ENCODE results near the gene MBNL2. TPM values are rescaled to one million over a fixed set of nuclear protein-coding genes. Genes with fewer than 3 reads are reported as not detected.

The MBNL2 gene
- total RNA-seq, 1 experiment from 2014 or later, result 32.9 TPM

- peaks cover 7% of the 10 kb centered on the region; the same call in 1 of the 2 replicates for H3K4me1 ChIP-seq
- peak within 1 kb of the TSS; percentile 94 for H3K4me3 ChIP-seq
- H3K36me3 ChIP-seq, result 0 out of 2 replicates have a peak, but pooled peaks cover 4% of the 10 kb centered on the region
- H3K27me3 ChIP-seq, result no peaks in the 10 kb centered on the region
- H3K9me3 ChIP-seq (replicated peaks), result no peaks in the 10 kb centered on the region
- H3K27ac ChIP-seq, result peak within 1 kb of the TSS; percentile 91
- peak; percentile 90 to 93 for DNase-seq
Observed at GRCh38 chr13:97433727-97434396, 211.7 kb downstream of the MBNL2 start, which contains the start of gene RAP2A. TSS of gene RAP2A (plus strand) at chr13:97434169. CDS start at chr13:97434471, 302 bp downstream.

GRCh38 chr13:97434397-97435201, 212.5 kb downstream of the MBNL2 start:
- Histone ChIP-seq H3K27ac (peak overlapping the region; percentile 31; the same call in 1 of the 2 replicates), H3K27me3 (no peaks in the 10 kb centered on the region), H3K9me3 (replicated peaks) (no peaks in the 10 kb centered on the region), H3K4me1 (peaks cover 6% of the 10 kb centered on the region; the same call in 1 of the 2 replicates), H3K36me3 (0 out of 2 replicates have a peak, but pooled peaks cover 4% of the 10 kb centered on the region), H3K4me3 (peak overlapping the region; percentile 94)
- peak; percentile 47 to 52 for DNase-seq

GRCh38 chr13:97435323-97435722, 213.2 kb downstream of the MBNL2 start:
- H3K27ac ChIP-seq, result no peak overlapping the region; the same call in 1 of the 2 replicates

GRCh38 chr13:97435794-97436193, 213.7 kb downstream of the MBNL2 start:
- no peaks in the 10 kb centered on the region for H3K9me3 ChIP-seq (replicated peaks)
- DNase-seq, result no peak
- 0 out of 2 replicates have a peak, but pooled peaks cover 4% of the 10 kb centered on the region for H3K36me3 ChIP-seq
- H3K27ac ChIP-seq, result no peak overlapping the region
- peak overlapping the region; percentile 94 for H3K4me3 ChIP-seq
- H3K27me3 ChIP-seq, result no peaks in the 10 kb centered on the region
- peaks cover 4% of the 10 kb centered on the region; the same call in 1 of the 2 replicates for H3K4me1 ChIP-seq

More at GRCh38 chr13:97435323-97435722, 213.2 kb downstream of the MBNL2 start:
- Histone ChIP-seq H3K9me3 (replicated peaks) (no peaks in the 10 kb centered on the region), H3K4me3 (peak overlapping the region; percentile 94), H3K4me1 (peaks cover 4% of the 10 kb centered on the region; the same call in 1 of the 2 replicates), H3K27me3 (no peaks in the 10 kb centered on the region), H3K36me3 (0 out of 2 replicates have a peak, but pooled peaks cover 4% of the 10 kb centered on the region)
- no peak for DNase-seq

GRCh38 chr13:97436845-97437244, 214.7 kb downstream of the MBNL2 start:
- no peak for DNase-seq
- Histone ChIP-seq H3K27me3 (no peaks in the 10 kb centered on the region), H3K36me3 (0 out of 2 replicates have a peak, but pooled peaks cover 4% of the 10 kb centered on the region), H3K4me1 (peaks cover 1% of the 10 kb centered on the region; the same call in 1 of the 2 replicates), H3K4me3 (no peak overlapping the region), H3K27ac (no peak overlapping the region), H3K9me3 (replicated peaks) (no peaks in the 10 kb centered on the region)

GRCh38 chr13:97437729-97438128, 215.6 kb downstream of the MBNL2 start:
- no peaks in the 10 kb centered on the region for H3K9me3 ChIP-seq (replicated peaks)
- 0 out of 2 replicates have a peak, but pooled peaks cover 4% of the 10 kb centered on the region for H3K36me3 ChIP-seq
- no peak overlapping the region for H3K27ac ChIP-seq
- DNase-seq, result no peak
- no peaks in the 10 kb centered on the region for H3K27me3 ChIP-seq
- H3K4me3 ChIP-seq, result no peak overlapping the region
- H3K4me1 ChIP-seq, result no peaks in the 10 kb centered on the region

GRCh38 chr13:97438856-97439595, 216.9 kb downstream of the MBNL2 start:
- Histone ChIP-seq H3K27ac (no peak overlapping the region), H3K4me1 (no peaks in the 10 kb centered on the region), H3K9me3 (replicated peaks) (no peaks in the 10 kb centered on the region), H3K27me3 (no peaks in the 10 kb centered on the region), H3K36me3 (peaks cover 4% of the 10 kb centered on the region; the same call in 1 of the 2 replicates), H3K4me3 (no peak overlapping the region)
- no peak for DNase-seq

- Histone ChIP-seq H3K27me3 (no peaks in the 10 kb centered on the region), H3K9me3 (replicated peaks) (no peaks in the 10 kb centered on the region), H3K4me1 (no peaks in the 10 kb centered on the region), H3K36me3 (peaks cover 4% of the 10 kb centered on the region; the same call in 1 of the 2 replicates), H3K27ac (no peak overlapping the region), H3K4me3 (no peak overlapping the region)
- no peak for DNase-seq
Observed at GRCh38 chr13:97440598-97441170, 218.6 kb downstream of the MBNL2 start.

GRCh38 chr13:97441368-97441767, 219.2 kb downstream of the MBNL2 start:
- H3K36me3 ChIP-seq, result peaks cover 4% of the 10 kb centered on the region; the same call in 1 of the 2 replicates
- no peaks in the 10 kb centered on the region for H3K4me1 ChIP-seq
- DNase-seq, result no peak
- no peak overlapping the region for H3K27ac ChIP-seq
- no peaks in the 10 kb centered on the region for H3K27me3 ChIP-seq
- H3K9me3 ChIP-seq (replicated peaks), result no peaks in the 10 kb centered on the region
- H3K4me3 ChIP-seq, result no peak overlapping the region

Other genes with a start within 250 kb of the MBNL2 start
- not detected in 2 replicates for gene OXGR1, start 227.9 kb upstream of the MBNL2 start, total RNA-seq (2014; rRNA removed; shearing (Covaris generic))
- 26.8 and 28.9 TPM in 2 replicates for gene RAP2A, start 211.8 kb downstream of the MBNL2 start, total RNA-seq (2014; rRNA removed; shearing (Covaris generic))

Data from SJCRH30 (cell line).